ENCODE results near the gene DTNBP1.

Gene DTNBP1

GRCh38 chr6:15512126-15512525 lies 150.7 kb downstream of the DTNBP1 start:
- no peak for DNase-seq

DNA sequence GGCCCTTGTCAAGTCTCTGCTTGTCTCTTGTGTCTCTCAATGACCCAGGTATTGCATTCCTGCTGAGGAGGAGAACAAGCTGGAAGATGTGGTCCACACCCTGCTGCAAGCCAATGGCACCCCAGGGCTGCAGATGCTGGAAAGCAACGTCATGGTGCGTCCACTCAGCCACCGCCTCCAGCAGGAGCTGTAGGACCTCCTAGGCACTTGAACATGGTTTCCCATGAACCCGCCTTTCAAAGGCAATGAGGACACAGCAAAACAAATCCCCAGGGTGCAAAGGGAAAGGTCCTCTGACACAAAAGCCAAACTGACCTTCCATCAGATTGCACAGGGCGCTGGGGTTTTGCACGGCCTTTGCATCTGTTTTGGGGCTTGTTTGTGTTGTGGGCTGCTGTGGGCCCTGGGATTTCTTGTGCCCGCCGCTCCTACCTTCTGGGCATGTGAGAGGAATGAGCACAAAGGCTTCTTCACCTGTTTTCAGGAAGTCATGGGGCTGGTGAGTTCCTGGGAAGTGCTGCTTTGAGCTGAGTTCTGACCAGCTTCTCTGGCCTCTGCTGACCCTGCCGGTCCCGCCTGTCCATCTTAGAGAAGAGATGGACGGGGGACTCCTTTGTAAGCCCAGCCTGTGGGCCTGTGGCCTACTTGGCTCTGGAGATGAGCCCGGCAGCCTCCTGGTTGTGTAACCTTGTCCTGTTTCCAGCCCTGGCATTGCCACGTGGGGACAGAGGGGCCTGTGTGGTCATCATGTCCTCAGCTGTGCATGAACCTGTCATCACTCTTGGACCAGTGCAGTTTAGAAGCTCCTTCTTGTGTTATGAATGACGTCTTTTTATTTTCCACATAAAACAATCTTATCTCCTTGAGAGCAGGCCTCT lies 151.3 kb downstream of the DTNBP1 start:
- DNase-seq = no peak

GRCh38 chr6:15510536-15511247 lies 152.1 kb downstream of the DTNBP1 start:
- no peak for DNase-seq

DNA sequence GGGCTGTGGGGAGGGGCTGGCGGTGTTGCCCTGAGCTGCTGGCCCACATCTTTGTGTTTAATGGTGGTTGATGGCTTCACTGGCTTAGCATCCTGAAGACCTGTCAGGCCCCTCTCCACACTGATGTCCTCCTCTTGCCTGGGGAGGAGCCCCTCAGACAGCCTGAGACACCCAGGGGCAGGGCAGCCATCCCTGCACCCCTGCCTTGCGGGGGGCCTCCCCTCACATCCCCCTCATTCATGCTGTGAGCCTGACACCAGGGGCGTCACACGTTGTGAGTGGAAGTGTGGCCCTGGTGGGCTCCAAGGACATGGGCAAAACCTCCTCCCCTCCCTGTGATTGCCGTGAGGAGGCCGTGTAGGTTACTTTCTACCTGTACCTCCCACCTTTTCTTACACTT lies 152.7 kb downstream of the DTNBP1 start:
- no peak for DNase-seq

- no peak for DNase-seq
Measured at GRCh38 chr6:15509335-15509933, 153.4 kb downstream of the DTNBP1 start.

GRCh38 chr6:15508931-15509330 lies 153.9 kb downstream of the DTNBP1 start:
- DNase-seq = no peak

- DNase-seq = no peak
Measured at GRCh38 chr6:15508441-15508871, 154.4 kb downstream of the DTNBP1 start.

DNA sequence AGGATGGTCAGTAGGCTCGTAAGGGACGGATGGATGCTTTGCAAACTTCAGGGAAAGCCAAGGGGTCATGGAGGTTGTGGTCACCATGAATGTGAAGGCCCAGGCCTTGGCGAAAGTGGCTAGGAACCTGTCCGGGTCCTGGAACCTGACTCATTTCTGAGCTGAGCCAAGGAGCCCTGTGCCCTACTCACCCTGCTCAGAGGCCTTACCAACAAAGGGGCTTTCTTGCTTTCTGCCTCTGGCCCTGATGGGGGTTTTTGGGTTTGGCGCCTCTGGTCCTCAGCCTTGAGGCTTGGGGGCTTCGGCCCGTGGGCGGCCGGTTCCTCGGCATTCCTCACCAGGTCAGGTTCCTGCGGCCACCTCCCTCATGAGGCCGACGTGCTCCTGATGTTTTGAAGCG lies 155.1 kb downstream of the DTNBP1 start:
- DNase-seq = no peak

- DNase-seq = no peak
Measured at GRCh38 chr6:15507221-15507620, 155.6 kb downstream of the DTNBP1 start.

- no peak for DNase-seq
Measured at GRCh38 chr6:15506066-15506465, 156.8 kb downstream of the DTNBP1 start.

DNA sequence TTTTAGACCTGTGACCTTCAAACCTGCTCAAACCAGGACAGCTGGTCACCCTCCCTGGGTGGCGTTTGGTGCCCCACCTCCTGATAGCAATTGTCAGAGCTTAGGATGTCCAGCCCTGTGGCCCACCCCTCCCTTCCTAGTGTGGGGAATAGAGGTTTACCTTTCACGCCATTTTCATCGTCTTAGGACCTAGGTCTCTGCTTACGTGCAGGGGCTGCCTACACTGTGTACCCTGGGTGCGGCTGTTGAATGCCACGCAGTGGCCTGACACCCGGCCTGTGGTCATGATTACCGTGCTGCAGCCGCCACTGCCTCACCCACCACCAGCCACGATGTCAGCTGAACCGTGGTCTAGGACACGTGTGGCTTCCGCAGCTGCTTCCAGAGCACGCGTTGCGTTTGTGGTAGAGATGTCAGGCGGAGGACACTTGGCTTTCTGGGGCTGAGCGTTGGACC lies 157.3 kb downstream of the DTNBP1 start:
- no peak for DNase-seq

- DNase-seq = no peak
Measured at GRCh38 chr6:15504581-15505350, 158.1 kb downstream of the DTNBP1 start.

DNA sequence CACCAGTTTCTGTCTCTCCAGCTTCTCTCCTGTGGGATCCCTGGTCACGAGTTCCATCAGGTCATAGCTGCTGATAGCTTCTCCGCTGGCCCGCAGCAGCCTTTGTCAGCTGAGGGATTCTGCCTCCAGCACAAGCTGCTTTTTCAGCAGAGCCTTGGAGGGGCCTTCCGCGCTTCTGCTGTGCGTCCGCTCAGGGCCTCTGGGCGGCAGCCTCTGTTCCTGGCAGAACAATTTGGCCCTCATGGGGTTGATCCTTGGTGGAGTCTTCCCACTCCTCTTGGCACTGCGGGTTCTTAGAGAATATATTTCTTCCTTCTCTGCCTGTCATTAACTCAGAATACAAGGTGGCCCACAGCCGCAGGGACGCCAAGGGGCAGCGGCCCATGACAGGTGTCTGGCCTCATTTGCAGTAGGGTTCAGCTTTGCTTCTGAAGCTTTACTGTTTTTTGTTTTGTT lies 158.8 kb downstream of the DTNBP1 start:
- DNase-seq = no peak

DNA sequence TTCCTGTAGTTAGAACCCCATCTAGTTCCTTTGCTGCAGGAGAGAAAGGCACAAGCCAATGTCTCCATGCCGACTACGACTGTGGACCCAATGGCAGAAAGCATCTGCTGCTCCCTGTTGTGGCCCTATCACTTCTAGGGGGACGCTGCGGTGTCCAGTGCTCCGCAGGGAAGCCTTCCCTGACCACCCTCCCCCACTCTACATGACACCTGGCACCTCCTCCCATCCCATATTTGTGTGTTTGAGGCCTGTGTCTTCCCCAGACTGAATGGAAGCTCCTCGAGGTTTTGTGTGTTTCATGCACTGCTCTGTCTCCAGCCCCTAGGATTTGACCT lies 159.5 kb downstream of the DTNBP1 start:
- DNase-seq = no peak

- no peak for DNase-seq
Measured at GRCh38 chr6:15502446-15503345, 160.1 kb downstream of the DTNBP1 start.

GRCh38 chr6:15501826-15502445 lies 160.9 kb downstream of the DTNBP1 start:
- DNase-seq = no peak

DNA sequence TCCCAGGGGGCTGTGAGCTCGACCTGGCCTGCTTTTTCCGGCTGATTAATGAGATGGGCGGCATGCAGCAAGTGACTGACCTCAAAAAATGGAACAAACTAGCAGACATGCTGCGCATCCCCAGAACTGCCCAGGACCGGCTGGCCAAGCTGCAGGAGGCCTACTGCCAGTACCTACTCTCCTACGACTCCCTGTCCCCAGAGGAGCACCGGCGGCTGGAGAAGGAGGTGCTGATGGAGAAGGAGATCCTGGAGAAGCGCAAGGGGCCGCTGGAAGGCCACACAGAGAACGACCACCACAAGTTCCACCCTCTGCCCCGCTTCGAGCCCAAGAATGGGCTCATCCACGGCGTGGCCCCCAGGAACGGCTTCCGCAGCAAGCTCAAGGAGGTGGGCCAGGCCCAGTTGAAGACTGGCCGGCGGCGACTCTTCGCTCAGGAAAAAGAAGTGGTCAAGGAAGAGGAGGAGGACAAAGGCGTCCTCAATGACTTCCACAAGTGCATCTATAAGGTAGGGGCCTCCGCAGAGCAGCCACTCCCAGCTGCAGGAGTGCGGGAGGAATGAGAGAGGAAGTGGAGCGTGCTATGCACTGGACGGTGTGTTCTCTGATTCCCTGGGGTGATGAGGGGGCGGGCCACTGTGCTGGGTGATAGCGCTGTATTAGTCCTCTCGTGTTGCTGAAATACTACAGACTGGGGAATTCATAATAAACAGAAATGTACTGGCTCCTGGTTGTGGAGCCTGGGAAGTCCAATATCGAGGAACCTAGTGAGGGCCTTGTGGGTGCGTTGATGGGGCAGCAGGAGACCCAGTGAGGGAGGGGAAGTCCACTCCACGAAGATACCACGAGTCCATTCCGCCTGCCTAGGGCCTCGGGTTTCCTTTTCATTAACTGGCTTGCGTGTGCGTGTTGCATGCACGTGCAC lies 161.7 kb downstream of the DTNBP1 start:
- no peak for DNase-seq

DNA sequence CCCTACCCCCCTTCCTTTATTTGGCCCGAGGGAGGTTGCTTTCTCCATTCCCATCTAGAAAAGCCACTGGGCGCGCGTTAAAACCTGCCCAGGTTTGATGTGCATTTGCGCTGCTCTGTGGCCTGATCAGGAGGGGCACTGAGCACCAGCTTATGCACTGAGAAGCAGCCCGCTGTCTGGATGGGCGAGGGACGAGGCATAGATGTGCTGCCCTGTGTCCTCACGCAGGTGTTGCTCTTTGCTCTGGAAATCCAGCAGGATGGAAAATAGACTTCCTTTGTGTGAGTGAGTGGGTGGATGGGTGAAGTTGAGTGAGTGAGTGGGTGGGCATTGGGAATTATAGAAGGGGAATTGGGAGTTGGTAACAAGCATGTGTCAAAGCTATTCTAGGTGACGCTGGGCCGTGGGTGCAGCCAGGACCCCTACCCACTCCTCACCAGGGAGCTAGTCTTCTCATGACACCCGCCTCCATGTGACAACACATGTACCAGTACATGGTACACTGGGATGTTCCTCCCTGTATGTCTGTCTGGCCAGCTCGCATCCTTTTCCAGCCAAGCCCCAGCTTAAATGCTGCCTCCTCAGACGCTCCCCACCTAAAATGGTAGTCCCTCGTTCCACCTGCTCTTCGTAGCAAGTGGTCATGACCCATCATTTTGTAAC lies 162.6 kb downstream of the DTNBP1 start:
- DNase-seq = no peak

DNA sequence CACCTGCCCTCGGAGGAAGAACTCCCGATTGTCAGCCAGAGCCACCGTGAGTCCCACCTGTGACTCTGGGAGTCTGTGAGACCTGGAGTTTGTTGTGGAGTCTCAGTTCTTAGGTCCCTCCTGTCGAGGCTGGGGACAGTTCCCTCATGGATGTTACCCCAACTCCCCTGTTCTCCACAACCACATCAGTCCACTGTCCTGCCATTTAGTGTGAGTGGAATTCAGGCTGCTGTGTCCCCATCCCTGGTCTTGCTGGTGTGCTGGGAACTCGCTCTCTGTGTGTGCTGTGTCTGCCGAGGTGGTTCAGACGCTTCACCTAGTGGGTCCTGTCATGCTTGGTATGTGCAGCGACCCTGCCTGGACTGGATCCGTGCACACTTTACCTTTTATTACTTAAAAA lies 163.2 kb downstream of the DTNBP1 start:
- DNase-seq = no peak

GRCh38 chr6:15499125-15499524 lies 163.7 kb downstream of the DTNBP1 start:
- DNase-seq = no peak
